Heart left ventricle (tissue), 16 donors: ENCODE data around the gene PLD6. TPM values are rescaled to one million over a fixed set of nuclear protein-coding genes. Genes with fewer than 3 reads are reported as not detected.
"Not testable (repeated sequence)": the region's sequence is repeated elsewhere in the genome, so short reads cannot be mapped to it uniquely, and the experiment has no call there.

ENCODE experiments used
- ATAC-seq, 4 donors: fragments of 200-7000 bp; cut with Tn5 transposase; one replicate each; pipeline ENCODE4 v1.9.1; 2020 to 2022; ENCODE audit warnings: moderate library complexity in 4 of 4, mild to moderate bottlenecking in 3 of 4, moderate number of reproducible peaks in 1 of 4
- DNase-seq, 5 donors: peaks; one replicate each; pipeline ENCODE4 v3.0.0-alpha.2; 2020
- H3K27ac ChIP-seq, 12 donors: fragments of 200-600 bp; sonication (generic) in 4 of 12; one replicate each; pipeline versions ENCODE4 v1.5.0 to v1.8.0; 2016 to 2022; ENCODE audit warnings: mild to moderate bottlenecking in 2 of 12
- H3K27me3 ChIP-seq, 9 donors: fragments of 200-600 bp; sonication (generic) in 2 of 9; one replicate each; pipeline versions ENCODE4 v1.5.1 to v1.8.0; 2016 to 2022; ENCODE audit warnings: mild to moderate bottlenecking in 3 of 9
- H3K36me3 ChIP-seq, 9 donors: fragments of 200-600 bp; sonication (generic) in 2 of 9; one replicate each; pipeline versions ENCODE4 v1.5.0 to v1.8.0; 2018 to 2022; ENCODE audit warnings: mild to moderate bottlenecking in 2 of 9
- H3K4me1 ChIP-seq, 12 donors: fragments of 200-600 bp; sonication (generic) in 4 of 12; one replicate each; pipeline versions ENCODE4 v1.5.0 to v1.8.0; 2016 to 2022; ENCODE audit warnings: mild to moderate bottlenecking in 3 of 12
- H3K4me3 ChIP-seq, 12 donors: fragments of 200-600 bp; sonication (generic) in 4 of 12; one replicate each; pipeline versions ENCODE4 v1.5.0 to v1.8.0; 2017 to 2022; ENCODE audit warnings: mild to moderate bottlenecking in 9 of 12, moderate library complexity in 4 of 12
- H3K9me3 ChIP-seq, 12 donors: fragments of 200-600 bp; sonication (generic) in 4 of 12; one replicate each; pipeline versions ENCODE4 v1.5.0 to v1.8.0; 2016 to 2022; ENCODE audit warnings: mild to moderate bottlenecking in 1 of 12
- CTCF ChIP-seq, 12 donors: fragments of 200-600 bp; sonication (generic) in 4 of 12; IDR thresholded peaks; one replicate each; pipeline versions ENCODE4 v1.5.0 to v1.8.0; 2018 to 2022; ENCODE audit warnings: antibody characterized with exemption in 12 of 12, mild to moderate bottlenecking in 5 of 12
- POLR2A ChIP-seq, 2 donors: fragments of 450-650 bp; IDR thresholded peaks; one replicate each; pipeline ENCODE4 v1.6.1; 2017; ENCODE audit warnings: antibody characterized with exemption in 2 of 2, mild to moderate bottlenecking in 2 of 2, moderate library complexity in 2 of 2
- WGBS, 4 donors: extraction: QIAGEN DNeasy Blood & Tissue Kit in 2 of 4; methylation state at CpG; one replicate each; pipeline versions ENCODE4 v1.1.5 to v1.1.7; 2013 to 2018; 5-methylcytosine and 5-hydroxymethylcytosine counted together
- intact Hi-C, 10 donors: fragments of 100-400 bp; cut with DNase I; formaldehyde crosslinking; loops; one replicate each; pipeline versions ENCODE4 v1.11.1 to v1.14.2; 2022
- polyA plus RNA-seq, 2 donors: library from polyadenylated mRNA; stranded (reverse); fragments of 200-250 nt; gene quantifications; one replicate each; pipeline ENCODE4 v1.2.3, GENCODE V29; 2013
- total RNA-seq, 9 donors: library from RNA; depleted of rRNA in 2 of 9; stranded (reverse); fragments of >200 nt in 2 of 9; fragmentation: NEBNext Ultra II Directional in 3 of 9; extraction: Animal tissue kit (Norgen Biotek cat#: 25700) in 3 of 9; gene quantifications; one replicate each; pipeline versions ENCODE4 v1.1.0 to v1.2.4, GENCODE V29; 2016 to 2023
- donor health status: ischemic (EF 13 %, LVEDD 7.1; RV severe dilation, severe dysfunction).
- donor health status: healthy with polysubstance abuse.
- donor health status: DM: no; HTN: yes; CAD: no.
- donor health status: DM: no; HTN: no; CAD: no.
- donor health status: ischemic (EF 25% LVEDD 6.9; RV normal size, moderate dysfunction).
- donor health status: ischemic (EF 25% LVEDD 5.7; RV mildly dilated, moderate dysfunction).
- donor health status: healthy.
- donor health status: DM: yes; HTN: yes; CAD: no.
- donor health status: ischemic (EF 35%, LVEDD 5.7; RV mildly dilated, moderate dysfunction).
- donor health status: nonischemic (EF 11% LVEDD 7.7; RV severe dilation, severe dysfunction).
- donor health status: DM: yes; HTN: yes; CAD: no.
- donor health status: PGD.
- donor health status: ischemic (EF 29% LVEDD 5.4; RV normal size, mild dysfunction).
- donor health status: nonischemic (EF 23%, LVEDD 6.1; RV moderate dilation, normal function).

Gene PLD6
- total and polyA plus RNA-seq, 11 donors: 3.8 to 11.8 (median 6.1) TPM

- 44 to 86% (median 71%) methylated on average over 4 to 5 of the region's 5 CpGs for WGBS, 4 donors
- intact Hi-C loops: loop anchor here in 2 of 10 donors (5.0 kb wide), 2 partner anchors 44 to 49 kb away; no protein-coding TSS in a partner anchor
- Histone ChIP-seq H3K4me1 (peaks cover 0 to 55% (median 37%) of the 10 kb centered on the region in 12 donors), H3K36me3 (peaks cover 0 to 9% (median 0%) of the 10 kb centered on the region in 9 donors), H3K27me3 (no peaks in the 10 kb centered on the region), H3K4me3 (no peak overlapping the region), H3K9me3 (no peaks in the 10 kb centered on the region), H3K27ac (peak overlapping the region in 6 of 12 donors; percentile 20 to 96 (median 64))
- DNase-seq (peak in 1 of 5 donors; percentile 19), ATAC-seq (no peak)
- TF ChIP-seq POLR2A (IDR thresholded peaks at IDR 0.05): no peak
- TF ChIP-seq CTCF (IDR thresholded peaks at IDR 0.05): no peak
Observed at GRCh38 chr17:17200831-17201230, 5.3 kb downstream of the PLD6 start.

GRCh38 chr17:17200311-17200710 is 5.8 kb downstream of the PLD6 start:
- ATAC-seq (no peak), DNase-seq (no peak)
- intact Hi-C loops: loop anchor here in 2 of 10 donors (5.0 kb wide), 2 partner anchors 43 to 48 kb away; no protein-coding TSS in a partner anchor
- Histone ChIP-seq H3K4me3 (no peak overlapping the region), H3K36me3 (peaks cover 0 to 9% (median 0%) of the 10 kb centered on the region in 9 donors), H3K4me1 (peaks cover 0 to 50% (median 32%) of the 10 kb centered on the region in 12 donors), H3K27me3 (no peaks in the 10 kb centered on the region), H3K9me3 (no peaks in the 10 kb centered on the region), H3K27ac (peak overlapping the region in 3 of 12 donors; percentile 24 to 96 (median 58))
- 73 to 84% (median 81%) methylated on average over 7 of the region's 7 CpGs for WGBS, 4 donors
- no peak for TF ChIP-seq POLR2A (IDR thresholded peaks at IDR 0.05)
- TF ChIP-seq CTCF (IDR thresholded peaks at IDR 0.05): no peak

GRCh38 chr17:17198281-17198680 is 7.9 kb downstream of the PLD6 start:
- DNase-seq (no peak), ATAC-seq (no peak)
- peaks cover 0 to 29% (median 15%) of the 10 kb centered on the region in 12 donors for H3K4me1 ChIP-seq
- WGBS, 4 donors: 33 to 100% (median 96%) methylated on average over 1 of the region's 1 CpG
- TF ChIP-seq POLR2A (IDR thresholded peaks at IDR 0.05): no peak
- no peak for TF ChIP-seq CTCF (IDR thresholded peaks at IDR 0.05)
- intact Hi-C loops: no loop called here
- no peak overlapping the region for H3K27ac ChIP-seq
- no peaks in the 10 kb centered on the region for H3K27me3 ChIP-seq
- no peaks in the 10 kb centered on the region for H3K9me3 ChIP-seq
- no peak overlapping the region for H3K4me3 ChIP-seq
- H3K36me3 ChIP-seq: peaks cover 0 to 9% (median 0%) of the 10 kb centered on the region in 9 donors

- DNase-seq (no peak), ATAC-seq (no peak)
- no peak overlapping the region for H3K27ac ChIP-seq
- no peaks in the 10 kb centered on the region for H3K27me3 ChIP-seq
- H3K4me3 ChIP-seq: no peak overlapping the region
- H3K4me1 ChIP-seq: peaks cover 0 to 27% (median 14%) of the 10 kb centered on the region in 12 donors
- no peaks in the 10 kb centered on the region for H3K36me3 ChIP-seq
- TF ChIP-seq CTCF (IDR thresholded peaks at IDR 0.05) (no peak), POLR2A (IDR thresholded peaks at IDR 0.05) (no peak)
- no peaks in the 10 kb centered on the region for H3K9me3 ChIP-seq
- intact Hi-C loops: no loop called here
Observed at GRCh38 chr17:17196776-17197175, 9.4 kb downstream of the PLD6 start.

GRCh38 chr17:17195466-17195865 is 10.7 kb downstream of the PLD6 start:
- 90 to 95% (median 92%) methylated on average over 5 of the region's 5 CpGs for WGBS, 4 donors
- intact Hi-C loops, ATAC-seq: not testable (repeated sequence)

More at GRCh38 chr17:17195466-17195865, 10.7 kb downstream of the PLD6 start:
- not testable (repeated sequence) for H3K9me3 ChIP-seq, H3K27ac ChIP-seq, H3K27me3 ChIP-seq, H3K36me3 ChIP-seq, DNase-seq, H3K4me3 ChIP-seq
- H3K4me1 ChIP-seq: peaks cover 0 to 31% (median 17%) of the 10 kb centered on the region in 12 donors
